Measurements from ENCODE around the gene GPATCH2.

DNA sequence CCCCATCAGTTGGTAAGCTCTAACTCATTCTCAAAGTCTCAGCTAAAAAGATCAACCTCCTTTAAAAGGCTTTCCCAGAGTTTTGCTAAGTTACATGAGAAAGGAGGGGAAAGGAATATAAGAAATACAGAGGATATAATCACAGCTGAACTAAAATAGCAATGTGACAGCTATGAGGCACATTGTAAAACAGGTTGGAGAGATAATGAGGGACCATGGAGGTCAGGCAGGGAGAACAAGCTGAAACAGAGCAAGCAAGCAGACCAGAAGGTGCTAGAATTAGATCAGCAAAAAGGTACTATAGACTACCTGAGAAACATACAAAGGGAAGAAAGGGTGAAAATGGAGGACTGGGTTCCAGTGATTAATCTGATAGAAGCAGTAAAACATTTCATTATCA lies 28.5 kb downstream of the GPATCH2 start:
- TF ChIP-seq, protein P1, sequence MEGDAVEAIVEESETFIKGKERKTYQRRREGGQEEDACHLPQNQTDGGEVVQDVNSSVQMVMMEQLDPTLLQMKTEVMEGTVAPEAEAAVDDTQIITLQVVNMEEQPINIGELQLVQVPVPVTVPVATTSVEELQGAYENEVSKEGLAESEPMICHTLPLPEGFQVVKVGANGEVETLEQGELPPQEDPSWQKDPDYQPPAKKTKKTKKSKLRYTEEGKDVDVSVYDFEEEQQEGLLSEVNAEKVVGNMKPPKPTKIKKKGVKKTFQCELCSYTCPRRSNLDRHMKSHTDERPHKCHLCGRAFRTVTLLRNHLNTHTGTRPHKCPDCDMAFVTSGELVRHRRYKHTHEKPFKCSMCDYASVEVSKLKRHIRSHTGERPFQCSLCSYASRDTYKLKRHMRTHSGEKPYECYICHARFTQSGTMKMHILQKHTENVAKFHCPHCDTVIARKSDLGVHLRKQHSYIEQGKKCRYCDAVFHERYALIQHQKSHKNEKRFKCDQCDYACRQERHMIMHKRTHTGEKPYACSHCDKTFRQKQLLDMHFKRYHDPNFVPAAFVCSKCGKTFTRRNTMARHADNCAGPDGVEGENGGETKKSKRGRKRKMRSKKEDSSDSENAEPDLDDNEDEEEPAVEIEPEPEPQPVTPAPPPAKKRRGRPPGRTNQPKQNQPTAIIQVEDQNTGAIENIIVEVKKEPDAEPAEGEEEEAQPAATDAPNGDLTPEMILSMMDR (conservative IDR thresholded peaks at IDR 0.05; ENCODE audit: low read depth, low read length), result no peak
- TF ChIP-seq EZH2phosphoT487 (IDR thresholded peaks at IDR 0.05; ENCODE audit: borderline replicate concordance, low read length) (no peak), EZH2 (IDR thresholded peaks at IDR 0.05; ENCODE audit: low read length, unreplicated experiment) (no peak)
